CD4-positive, alpha-beta T cell treated with Interleukin-4 for 4 hours (primary cell): ENCODE results near the gene EPHA1.
"Not testable (repeated sequence)": the region's sequence is repeated elsewhere in the genome, so short reads cannot be mapped to it uniquely, and the experiment has no call there.

Source experiments
- DNase-seq: peaks from one replicate; pipeline ENCODE4 v3.0.0-alpha.2; 2020

EPHA1 gene

GRCh38 chr7:143401265-143401664, 7.4 kb downstream of the EPHA1 start:
- DNase-seq: no peak

GRCh38 chr7:143399642-143400041, 9.0 kb downstream of the EPHA1 start:
- DNase-seq: no peak

GRCh38 chr7:143399151-143399550, 9.5 kb downstream of the EPHA1 start:
- DNase-seq: no peak

GRCh38 chr7:143398616-143399015, 10.0 kb downstream of the EPHA1 start:
- no peak for DNase-seq

- no peak for DNase-seq
Observed at GRCh38 chr7:143397710-143398530, 10.7 kb downstream of the EPHA1 start.

- no peak for DNase-seq
Observed at GRCh38 chr7:143396625-143397556, 11.8 kb downstream of the EPHA1 start.

- DNase-seq: no peak
Observed at GRCh38 chr7:143396182-143396581, 12.5 kb downstream of the EPHA1 start.

GRCh38 chr7:143395187-143396149, 13.2 kb downstream of the EPHA1 start:
- no peak for DNase-seq

GRCh38 chr7:143394777-143395176, 13.9 kb downstream of the EPHA1 start:
- DNase-seq: no peak

GRCh38 chr7:143394068-143394467, 14.6 kb downstream of the EPHA1 start:
- DNase-seq: no peak

GRCh38 chr7:143393267-143394041, 15.2 kb downstream of the EPHA1 start:
- DNase-seq: no peak

GRCh38 chr7:143392875-143393266, 15.8 kb downstream of the EPHA1 start:
- no peak for DNase-seq

GRCh38 chr7:143392427-143392826, 16.2 kb downstream of the EPHA1 start:
- DNase-seq: not testable (repeated sequence)

GRCh38 chr7:143391462-143392404, 16.9 kb downstream of the EPHA1 start:
- DNase-seq: no peak

GRCh38 chr7:143390773-143391317, 17.8 kb downstream of the EPHA1 start:
- no peak for DNase-seq

- no peak for DNase-seq
Observed at GRCh38 chr7:143390104-143390772, 18.4 kb downstream of the EPHA1 start.

- no peak for DNase-seq
Observed at GRCh38 chr7:143389316-143390103, 19.1 kb downstream of the EPHA1 start.

- no peak for DNase-seq
Observed at GRCh38 chr7:143388491-143389101, 20.1 kb downstream of the EPHA1 start.
